Skeletal muscle satellite cell (primary cell): Measurements from ENCODE around the gene TRIM28.
"Not testable (repeated sequence)": the region's sequence is repeated elsewhere in the genome, so short reads cannot be mapped to it uniquely, and the experiment has no call there.

Source experiments
- H3K27me3 ChIP-seq: 2 replicates; pipeline ENCODE4 v1.7.0; 2013; ENCODE audit warnings: low read length; ENCODE audit not compliant: control insufficient read depth, insufficient read depth
- H3K36me3 ChIP-seq: 2 replicates; pipeline ENCODE4 v1.7.0; 2013; ENCODE audit warnings: mild to moderate bottlenecking, control low read depth, low read length; ENCODE audit not compliant: insufficient read depth
- H3K4me1 ChIP-seq: 2 replicates; pipeline ENCODE4 v1.7.0; 2013; ENCODE audit warnings: low read length; ENCODE audit not compliant: control insufficient read depth, insufficient read depth
- H3K4me2 ChIP-seq: 2 replicates; pipeline ENCODE4 v1.7.0; 2013; ENCODE audit warnings: mild to moderate bottlenecking, low read length
- H3K4me3 ChIP-seq: 2 replicates; pipeline ENCODE4 v1.7.0; 2013; ENCODE audit warnings: low read length
- H3K9ac ChIP-seq: 2 replicates; pipeline ENCODE4 v1.7.0; 2013; ENCODE audit warnings: mild to moderate bottlenecking, low read depth, low read length, moderate library complexity
- H3K9me3 ChIP-seq: replicated peaks from 2 replicates; pipeline ENCODE4 v1.7.0; 2013; ENCODE audit warnings: mild to moderate bottlenecking, control low read depth, low read length

The TRIM28 gene

DNA sequence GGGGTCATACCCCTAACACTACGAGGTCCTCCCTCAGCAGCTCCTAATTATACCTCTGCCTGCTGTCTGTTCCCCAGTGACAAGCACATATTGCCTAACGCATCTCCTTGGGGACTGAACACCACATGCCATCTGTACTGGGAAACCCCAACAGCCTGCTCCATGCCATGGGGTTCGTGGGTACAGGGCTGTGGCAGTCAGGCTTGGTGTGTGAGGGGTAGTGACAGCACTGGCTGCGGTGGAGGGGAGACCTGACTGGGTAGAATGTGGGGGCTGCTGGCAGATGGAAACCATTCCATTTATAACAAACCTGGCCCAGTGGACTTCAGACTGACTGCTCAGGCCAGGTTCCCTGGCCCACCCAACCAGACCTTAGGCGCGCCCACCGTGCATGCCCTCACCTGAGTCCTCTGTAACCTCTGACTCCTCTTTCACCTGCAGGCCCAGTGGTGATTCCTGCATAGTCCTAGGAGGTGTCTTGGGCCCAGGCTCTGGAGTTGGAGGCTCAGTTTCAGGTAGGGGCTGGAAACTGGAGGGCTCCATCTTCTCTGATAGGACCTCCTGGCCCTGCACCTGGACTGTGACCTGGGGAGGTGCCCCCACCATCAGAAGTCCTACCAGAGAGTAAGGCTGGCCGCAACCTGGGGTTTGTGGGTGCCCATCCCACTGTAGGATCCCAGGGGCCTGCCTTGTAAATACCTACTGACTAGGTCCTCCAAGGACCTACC, 26.2 kb downstream of the TRIM28 start:
- H3K4me3 ChIP-seq = no peak overlapping the region
- H3K27me3 ChIP-seq = no peaks in the 10 kb centered on the region
- H3K9ac ChIP-seq = no peak overlapping the region
- H3K4me1 ChIP-seq = peaks cover 10% of the 10 kb centered on the region
- H3K4me2 ChIP-seq = no peak overlapping the region
- no peaks in the 10 kb centered on the region for H3K9me3 ChIP-seq
- H3K36me3 ChIP-seq = peaks cover 42% of the 10 kb centered on the region

DNA sequence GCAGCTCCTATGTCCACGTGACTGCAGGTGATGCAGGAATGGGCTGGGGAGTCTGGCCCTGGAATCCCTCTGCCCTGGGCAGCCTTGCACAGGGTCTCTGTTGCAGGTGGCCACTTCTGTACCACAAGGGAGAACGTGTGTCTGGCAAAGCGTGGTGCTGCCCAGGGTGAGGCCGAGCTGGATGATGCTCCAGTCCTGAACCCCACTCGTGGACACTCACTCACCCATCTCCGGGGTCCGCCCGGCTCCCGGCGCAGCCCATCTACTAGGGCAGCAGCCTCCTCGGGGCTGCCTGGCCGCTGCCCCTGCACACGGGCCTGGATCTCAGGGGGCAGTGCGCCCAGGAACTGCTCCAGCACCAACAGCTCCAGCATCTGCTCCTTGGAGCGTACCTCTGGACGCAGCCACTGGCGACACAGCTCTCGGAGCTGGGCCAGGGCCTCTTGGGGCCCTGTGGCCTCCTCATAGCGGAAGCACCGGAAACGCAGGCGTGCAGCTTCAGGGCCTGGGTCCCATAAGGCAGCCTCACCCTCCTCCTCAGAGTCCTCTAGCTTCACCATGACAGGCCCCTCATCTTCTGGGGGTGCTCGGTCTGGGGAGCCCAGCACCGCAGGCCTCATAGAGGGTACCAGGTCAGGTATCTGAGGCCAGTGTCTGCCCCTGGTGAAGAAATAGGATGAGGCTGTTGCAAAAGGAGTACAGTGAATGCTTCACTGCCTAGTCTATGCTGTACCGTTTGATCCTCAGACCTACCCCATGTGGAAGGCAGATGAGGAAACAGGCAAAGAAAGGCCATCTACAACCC, 27.1 kb downstream of the TRIM28 start:
- H3K9ac ChIP-seq = no peak overlapping the region
- H3K4me3 ChIP-seq = no peak overlapping the region
- H3K36me3 ChIP-seq = peaks cover 42% of the 10 kb centered on the region
- H3K4me1 ChIP-seq = peaks cover 11% of the 10 kb centered on the region
- H3K9me3 ChIP-seq = no peaks in the 10 kb centered on the region
- H3K27me3 ChIP-seq = no peaks in the 10 kb centered on the region
- H3K4me2 ChIP-seq = no peak overlapping the region

- no peaks in the 10 kb centered on the region for H3K9me3 ChIP-seq
- H3K4me3 ChIP-seq = no peak overlapping the region
- peaks cover 40% of the 10 kb centered on the region for H3K36me3 ChIP-seq
- no peak overlapping the region for H3K4me2 ChIP-seq
- H3K9ac ChIP-seq = no peak overlapping the region
- H3K4me1 ChIP-seq = peaks cover 12% of the 10 kb centered on the region
- no peaks in the 10 kb centered on the region for H3K27me3 ChIP-seq
These were observed 27.7 kb downstream of the TRIM28 start for GRCh38 chr19:58571575-58571947.

GRCh38 chr19:58572026-58572817, 28.4 kb downstream of the TRIM28 start:
- H3K9me3 ChIP-seq = no peaks in the 10 kb centered on the region
- peak overlapping the region; percentile 92 for H3K4me2 ChIP-seq
- H3K9ac ChIP-seq = peak overlapping the region; percentile 93
- peak overlapping the region; percentile 91 for H3K4me3 ChIP-seq
- peaks cover 35% of the 10 kb centered on the region for H3K36me3 ChIP-seq
- no peaks in the 10 kb centered on the region for H3K27me3 ChIP-seq
- peaks cover 12% of the 10 kb centered on the region for H3K4me1 ChIP-seq

DNA sequence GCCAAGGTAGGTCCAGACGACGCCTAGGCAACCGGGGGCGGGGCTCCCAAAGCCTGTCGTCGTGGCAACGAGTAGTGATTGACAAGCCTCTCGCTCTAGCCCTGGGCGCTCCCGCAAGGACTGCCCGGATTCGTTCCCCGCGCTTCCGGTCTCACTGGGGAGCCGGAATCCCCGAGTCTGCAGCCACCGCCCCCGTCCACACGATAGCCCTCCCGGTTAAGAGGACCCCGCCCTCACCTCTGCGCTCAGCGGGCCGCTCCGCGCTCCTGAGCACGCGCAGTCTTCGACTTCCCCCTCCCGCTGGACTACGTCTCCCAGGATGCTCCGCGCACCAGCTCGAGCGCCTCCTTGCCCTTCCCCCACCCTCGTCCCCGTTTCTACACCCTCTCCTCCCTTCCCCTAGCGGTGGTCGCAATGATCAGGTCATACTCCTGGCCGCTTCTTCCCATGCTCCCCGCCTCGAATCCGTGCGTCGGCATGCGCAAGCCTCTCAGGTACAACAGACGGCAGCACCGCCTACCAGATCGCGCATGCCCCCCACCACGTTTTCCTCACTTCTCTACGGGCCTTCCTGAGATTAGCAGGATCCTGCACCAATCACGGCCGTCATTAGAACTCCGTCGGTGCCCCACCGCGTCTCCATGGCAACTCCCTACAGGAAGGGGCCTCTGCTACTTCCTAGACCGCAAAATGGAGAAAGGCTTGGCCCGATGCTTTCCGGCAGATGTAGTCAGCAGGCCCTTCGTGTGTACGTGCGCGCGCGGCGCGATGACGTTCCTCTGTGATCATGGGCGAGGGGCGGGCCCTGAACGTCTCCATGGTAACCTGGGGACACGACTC, 29.2 kb downstream of the TRIM28 start, which contains the start of gene MZF1:
TSS of gene MZF1 (minus strand) at position 518 of the 840 bp plus-strand sequence. CDS start 1,946 bp downstream, outside the sequence.
- Histone ChIP-seq H3K27me3 (no peaks in the 10 kb centered on the region), H3K36me3 (peaks cover 32% of the 10 kb centered on the region), H3K4me3 (peak within 1 kb of the TSS; percentile 91), H3K4me2 (peak within 1 kb of the TSS; percentile 92), H3K9me3 (no peaks in the 10 kb centered on the region), H3K4me1 (peaks cover 12% of the 10 kb centered on the region), H3K9ac (peak within 1 kb of the TSS; percentile 93)

DNA sequence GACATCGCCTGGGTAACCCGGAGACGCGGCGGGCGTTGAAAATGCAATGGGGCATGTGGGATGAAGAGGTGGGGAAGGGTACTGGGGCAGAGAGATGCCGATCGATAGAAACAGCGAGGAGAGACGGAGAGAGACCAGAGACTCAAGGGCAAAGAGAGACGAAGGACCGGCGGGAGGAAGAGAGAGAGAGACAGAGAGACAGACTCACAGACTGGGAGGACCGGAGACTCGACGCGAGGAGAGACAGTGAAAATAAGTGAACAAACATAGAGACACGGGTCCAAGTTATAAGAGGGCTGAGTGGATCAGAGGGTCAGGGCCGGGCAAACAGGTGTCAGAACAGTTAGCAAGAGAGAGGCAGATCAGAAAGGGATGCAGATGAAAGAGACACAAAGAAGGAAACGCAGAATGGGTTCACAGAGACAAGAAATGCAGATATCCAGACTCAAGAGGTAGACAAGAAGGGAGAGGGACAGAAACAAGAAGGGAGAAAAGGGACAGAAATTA, 29.8 kb downstream of the TRIM28 start:
- Histone ChIP-seq H3K4me1 (peaks cover 17% of the 10 kb centered on the region), H3K36me3 (peaks cover 28% of the 10 kb centered on the region), H3K4me2 (peak overlapping the region; percentile 92), H3K9ac (peak overlapping the region; percentile 58), H3K4me3 (peak overlapping the region; percentile 91), H3K9me3 (no peaks in the 10 kb centered on the region), H3K27me3 (no peaks in the 10 kb centered on the region)

GRCh38 chr19:58575183-58576041, 31.5 kb downstream of the TRIM28 start:
- H3K27me3 ChIP-seq = no peaks in the 10 kb centered on the region
- H3K9me3 ChIP-seq = no peaks in the 10 kb centered on the region
- H3K4me3 ChIP-seq = peak overlapping the region; percentile 97
- peak overlapping the region; percentile 97 for H3K4me2 ChIP-seq
- peaks cover 13% of the 10 kb centered on the region for H3K36me3 ChIP-seq
- peak overlapping the region; percentile 87 for H3K9ac ChIP-seq
- H3K4me1 ChIP-seq = peaks cover 17% of the 10 kb centered on the region

- H3K4me2 ChIP-seq, H3K9ac ChIP-seq: not testable (repeated sequence)
- peaks cover 16% of the 10 kb centered on the region for H3K4me1 ChIP-seq
These were observed 33.7 kb downstream of the TRIM28 start for GRCh38 chr19:58577581-58577980.

DNA sequence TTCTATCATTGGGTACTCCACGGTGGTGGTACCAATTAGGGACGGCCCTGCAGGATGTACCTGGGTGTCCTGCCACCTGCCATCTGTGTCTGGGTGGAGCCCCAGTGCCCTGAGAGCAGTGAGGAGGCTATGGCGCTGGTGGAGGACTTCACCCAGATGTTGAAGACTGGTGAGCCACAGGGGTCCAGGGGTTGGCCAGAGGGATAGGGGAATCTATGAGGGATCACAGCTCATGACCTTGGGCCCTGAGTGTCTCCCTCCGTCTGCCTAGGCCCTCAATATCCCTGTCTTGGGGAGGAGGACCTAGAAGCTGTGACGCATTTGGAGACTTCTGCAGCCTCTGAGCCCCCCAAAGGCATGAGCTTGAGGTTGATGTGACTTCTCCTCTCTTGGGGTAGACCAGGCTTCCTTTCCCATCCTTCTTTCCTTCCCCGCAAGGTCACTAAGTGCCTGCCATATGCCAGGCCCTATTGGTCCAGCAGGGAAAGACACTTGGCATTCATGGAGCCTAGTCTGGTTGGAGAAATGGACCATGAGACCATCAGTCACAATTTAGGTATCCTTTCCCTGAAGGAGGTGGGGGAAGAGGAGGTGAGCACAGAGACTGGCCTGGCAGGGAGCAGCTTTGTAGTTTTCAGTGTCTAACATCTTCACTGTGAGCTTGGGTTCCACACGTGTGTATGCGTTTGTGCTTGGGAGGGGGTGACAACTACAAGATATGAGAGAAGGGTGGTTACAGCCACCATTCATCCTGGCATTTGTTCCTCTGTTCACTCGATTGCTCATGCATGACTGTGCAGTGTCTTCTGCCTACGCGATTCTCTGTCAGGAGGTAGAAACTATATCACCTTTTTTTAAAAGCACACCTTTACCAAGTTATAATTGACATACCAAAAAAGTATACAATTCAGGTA, 34.4 kb downstream of the TRIM28 start:
- Histone ChIP-seq H3K27me3 (no peaks in the 10 kb centered on the region), H3K4me3 (no peak overlapping the region), H3K4me1 (peaks cover 16% of the 10 kb centered on the region), H3K9me3 (no peaks in the 10 kb centered on the region), H3K4me2 (no peak overlapping the region), H3K9ac (no peak overlapping the region), H3K36me3 (peaks cover 14% of the 10 kb centered on the region)

More at GRCh38 chr19:58577581-58577980, 33.7 kb downstream of the TRIM28 start:
- not testable (repeated sequence) for H3K4me3 ChIP-seq, H3K9me3 ChIP-seq, H3K36me3 ChIP-seq, H3K27me3 ChIP-seq
